HepG2 (cell line): ENCODE data around the gene SNPH. TPM values are rescaled to one million over a fixed set of nuclear protein-coding genes. Genes with fewer than 3 reads are reported as not detected.

Experiments used
- ATAC-seq: fragments of 200-7000 bp; cut with Tn5 transposase; 3 replicates; pipeline ENCODE4 v1.9.1; 2020; ENCODE audit warnings: mild to moderate bottlenecking, moderate library complexity
- Bru-seq: library from RNA; stranded (reverse); fragments of 400-500 nt; gene quantifications from one replicate; lab custom pipeline; 2021; lab: Mats Ljungman, UMichigan
- BruChase-seq, 2 experiments: library from RNA; stranded (reverse); fragments of 400-500 nt; gene quantifications; one replicate each; lab custom pipeline; 2021; lab: Mats Ljungman, UMichigan
- BruUV-seq: library from RNA; stranded (reverse); fragments of 400-500 nt; replicated peaks from 2 replicates; lab custom pipeline; 2021; lab: Mats Ljungman, UMichigan
- CTCF ChIA-PET: fragments of 300-600 bp; formaldehyde crosslinking; extraction: SDS; loops from one replicate; lab custom pipeline; 2021; ENCODE audit warnings: low total read pairs, inconsistent platforms, low intra/inter-chr PET ratio; lab: Yijun Ruan, JAX
- POLR2A ChIA-PET: fragments of 350-600 bp; sonication (Branson Sonifier 250); formaldehyde crosslinking; loops from one replicate; lab custom pipeline; 2020; ENCODE audit warnings: antibody characterized with exemption, inconsistent platforms; lab: Yijun Ruan, JAX
- DNase-seq: peaks from one replicate; pipeline ENCODE4 v3.0.0-alpha.2; 2015; ENCODE audit warnings: low spot score
- FAIRE-seq: peaks from 3 replicates; lab custom pipeline; 2011; peaks lifted over from hg19 to GRCh38; lab: Jason Lieb, UNC
- H2AFZ ChIP-seq: one replicate; pipeline ENCODE4 v1.6.1; 2011; ENCODE audit warnings: low read length, inconsistent platforms
- H3K27ac ChIP-seq: fragments of 300-600 bp; 3 replicates; pipeline ENCODE4 v1.8.0; 2011; ENCODE audit warnings: mixed run types, mild to moderate bottlenecking, mixed read lengths, low read length, inconsistent platforms; ENCODE audit not compliant: insufficient read depth; ENCODE audit errors: extremely low read length
- H3K27me3 ChIP-seq, 2 experiments: fragments of 200-600 bp in 1 of 2; 2 replicates in 1 of 2; 3 replicates in 1 of 2; pipeline versions ENCODE4 v1.6.0 to v1.8.0; 2011; ENCODE audit warnings: low read length in 2 of 2, mild to moderate bottlenecking in 2 of 2, moderate library complexity in 2 of 2, inconsistent platforms in 1 of 2; ENCODE audit not compliant: insufficient read depth in 2 of 2, control insufficient read depth in 1 of 2
- H3K36me3 ChIP-seq, 2 experiments: fragments of 200-600 bp in 1 of 2; replicated peaks in 1 of 2; 2 replicates in 1 of 2; 3 replicates in 1 of 2; pipeline versions ENCODE4 v1.5.1 to v1.8.0; 2011; ENCODE audit warnings: low read length in 2 of 2, inconsistent platforms in 1 of 2; ENCODE audit not compliant: insufficient read depth in 2 of 2, control insufficient read depth in 1 of 2
- H3K4me1 ChIP-seq: 2 replicates; pipeline ENCODE4 v1.5.1; 2012; ENCODE audit warnings: low read length, inconsistent platforms; ENCODE audit not compliant: insufficient read depth
- H3K4me2 ChIP-seq: 2 replicates; pipeline ENCODE4 v1.6.0; 2011; ENCODE audit warnings: low read depth, low read length, inconsistent platforms
- H3K4me3 ChIP-seq, 3 experiments: fragments of 200-600 bp in 1 of 3; sonication (generic), shearing (Covaris generic) in 1 of 3; replicated peaks in 1 of 3; 2 replicates each; pipeline ENCODE4 v1.5.1; 2011 to 2016; ENCODE audit warnings: low read length in 3 of 3, inconsistent platforms in 2 of 3, low read depth in 2 of 3, mild to moderate bottlenecking in 2 of 3, control low read depth in 1 of 3, mixed read lengths in 1 of 3; ENCODE audit not compliant: insufficient read depth in 1 of 3
- H3K79me2 ChIP-seq: one replicate; pipeline ENCODE4 v1.6.1; 2011; ENCODE audit warnings: low read length, inconsistent platforms; ENCODE audit not compliant: insufficient read depth
- H3K9ac ChIP-seq: 2 replicates; pipeline ENCODE4 v1.6.0; 2011; ENCODE audit warnings: mild to moderate bottlenecking, low read depth, low read length, inconsistent platforms; ENCODE audit not compliant: insufficient read depth
- H3K9me3 ChIP-seq: 2 replicates; pipeline ENCODE4 v1.5.1; 2012; ENCODE audit warnings: mild to moderate bottlenecking, low read length
- H4K20me1 ChIP-seq: 2 replicates; pipeline ENCODE4 v1.6.0; 2011; ENCODE audit warnings: inconsistent platforms, mild to moderate bottlenecking, low read length, moderate library complexity; ENCODE audit not compliant: insufficient read depth
- HDAC2 ChIP-seq: sonication (generic); formaldehyde crosslinking; IDR thresholded peaks from 2 replicates; pipeline ENCODE4 v1.4.0; 2020; ENCODE audit warnings: missing genetic modification reagents
- NRL ChIP-seq: sonication (generic); formaldehyde crosslinking; IDR thresholded peaks from 2 replicates; pipeline ENCODE4 v1.5.0; 2020; ENCODE audit warnings: missing genetic modification reagents, mild to moderate bottlenecking, moderate library complexity, borderline replicate concordance
- RAD51 ChIP-seq: fragments of 450-650 bp; IDR thresholded peaks from 2 replicates; pipeline ENCODE4 v1.6.1; 2016; ENCODE audit warnings: borderline replicate concordance
- TAF15 ChIP-seq: fragments of 200-400 bp; formaldehyde crosslinking; IDR thresholded peaks from one replicate; pipeline ENCODE4 v1.6.1; 2018; ENCODE audit warnings: mild to moderate bottlenecking, low read depth, low read length; ENCODE audit not compliant: poor library complexity, severe bottlenecking
- ZNF263 ChIP-seq: sonication (generic); formaldehyde crosslinking; IDR thresholded peaks from 2 replicates; pipeline ENCODE4 v1.4.0; 2020; ENCODE audit warnings: missing genetic modification reagents
- ZNF407 ChIP-seq: sonication (generic); formaldehyde crosslinking; IDR thresholded peaks from one replicate; pipeline ENCODE4 v1.5.1; 2020; ENCODE audit warnings: mild to moderate bottlenecking, missing genetic modification reagents; ENCODE audit errors: not compliant biosample characterization
- WGBS: methylation state at CpG from one replicate; pipeline ENCODE4 v1.1.6; 2017; ENCODE audit warnings: low lambda C conversion rate; 5-methylcytosine and 5-hydroxymethylcytosine counted together
- in situ Hi-C: cut with HindIII; loops from 2 replicates; pipeline ENCODE4 v1.10.0; 2017; ENCODE audit warnings: low pct_unique_long_range_greater_than_20kb; ENCODE audit not compliant: extremely low pct_ligation_motif_present
- intact Hi-C: fragments of 100-400 bp; cut with micrococcal nuclease; formaldehyde crosslinking; loops from one replicate; pipeline ENCODE4 v1.10.0; 2022; ENCODE audit not compliant: unreplicated experiment
- long read RNA-seq, 2 experiments: library from RNA in 1 of 2; library from polyadenylated mRNA in 1 of 2; stranded (forward) in 1 of 2; unstranded in 1 of 2; transcript quantifications; one replicate each; pipeline ENCODE4 v2.0.0, GENCODE V29; 2019 to 2022
- polyA minus RNA-seq, 3 experiments: library from RNA; depleted of rRNA, polyadenylated mRNA; stranded (reverse); fragments of >200 nt; gene quantifications; 2 replicates each; pipeline ENCODE4 v1.2.3, GENCODE V29; 2011; ENCODE audit warnings: low replicate concordance in 1 of 3
- polyA plus RNA-seq, 8 experiments: library from polyadenylated mRNA; depleted of rRNA in 3 of 8; stranded (reverse) in 7 of 8; unstranded in 1 of 8; fragments of >200 nt; fragmentation: Illumina TruSeq in 4 of 8; extraction: Trizol in 4 of 8; gene quantifications; 2 replicates each; pipeline versions ENCODE4 v1.2.1 to v1.2.3, GENCODE V29; 2011 to 2016; ENCODE audit warnings: low read depth in 4 of 8, missing spikeins in 1 of 8, mixed read lengths in 1 of 8; ENCODE audit not compliant: insufficient read depth in 1 of 8
- total RNA-seq, 5 experiments: library from RNA; depleted of rRNA; stranded (reverse); fragments of >200 nt; fragmentation: Illumina TruSeq; extraction: Trizol; gene quantifications; 2 replicates each; pipeline ENCODE4 v1.2.3, GENCODE V29; 2016; ENCODE audit warnings: low read depth in 1 of 5

Gene SNPH
- 0.09 TPM in 1 of 2 replicates, not detected in the other for total RNA-seq (2016; rRNA removed; fragmentation: Illumina TruSeq; extraction: Trizol)
- total RNA-seq (2016; cell fraction: cytosol; rRNA removed; fragmentation: Illumina TruSeq; extraction: Trizol; ENCODE audit: low read depth), result not detected in 2 replicates
- 0.04 TPM in 1 of 2 replicates, not detected in the other for total RNA-seq (2016; cell fraction: insoluble cytoplasmic fraction; rRNA removed; fragmentation: Illumina TruSeq; extraction: Trizol)
- total RNA-seq (2016; cell fraction: membrane; rRNA removed; fragmentation: Illumina TruSeq; extraction: Trizol), result 0.03 TPM in 1 of 2 replicates, not detected in the other
- 0.06 TPM in 2 replicates for total RNA-seq (2016; cell fraction: nucleus; rRNA removed; fragmentation: Illumina TruSeq; extraction: Trizol)
- not detected in 2 replicates for polyA plus RNA-seq (2011; rRNA removed)
- polyA plus RNA-seq (2011; cell fraction: cytosol; rRNA removed), result not detected in 2 replicates
- 0.02 TPM in 1 of 2 replicates, not detected in the other for polyA plus RNA-seq (2011; cell fraction: nucleus; rRNA removed)
- polyA plus RNA-seq (2012), result not detected in 2 replicates
- polyA plus RNA-seq (2016; cell fraction: cytosol; fragmentation: Illumina TruSeq; extraction: Trizol; ENCODE audit: low read depth), result not detected in 2 replicates
- not detected in 2 replicates for polyA plus RNA-seq (2016; cell fraction: insoluble cytoplasmic fraction; fragmentation: Illumina TruSeq; extraction: Trizol; ENCODE audit: low read depth)
- polyA plus RNA-seq (2016; cell fraction: membrane; fragmentation: Illumina TruSeq; extraction: Trizol; ENCODE audit: low read depth), result not detected in 2 replicates
- 0.12 TPM in 1 of 2 replicates, not detected in the other for polyA plus RNA-seq (2016; cell fraction: nucleus; fragmentation: Illumina TruSeq; extraction: Trizol; ENCODE audit: insufficient read depth, low read depth)
- 0.02 and 0.10 TPM in 2 replicates for polyA minus RNA-seq (2011; rRNA and poly(A)+ RNA removed; ENCODE audit: low replicate concordance)
- polyA minus RNA-seq (2011; cell fraction: cytosol; rRNA and poly(A)+ RNA removed), result not detected in 2 replicates
- polyA minus RNA-seq (2011; cell fraction: nucleus; rRNA and poly(A)+ RNA removed), result not detected in 2 replicates
- percentile 7 among the genes with signal in this experiment for Bru-seq, nascent RNA
- percentile 11 among the genes with signal in this experiment for BruChase-seq, experiment 1, labeled RNA remaining after a 6-hour chase
- percentile 13 among the genes with signal in this experiment for BruChase-seq, experiment 2, labeled RNA remaining after a 2-hour chase
- long read RNA-seq, experiment 1, result 0 reads
- long read RNA-seq, experiment 2, result 0 reads

- H3K9me3 ChIP-seq, result no peaks in the 10 kb centered on the region
- H3K4me2 ChIP-seq, result peak within 1 kb of the TSS; percentile 76
- WGBS, result 2% methylated on average over 44 of the region's 61 CpGs
- peaks cover 16 to 48% of the 10 kb centered on the region in 2 experiments for H3K27me3 ChIP-seq
- 0 out of 2 replicates have a peak within 1 kb of the TSS, but pooled peaks have one; percentile 1 for H3K9ac ChIP-seq
- intact Hi-C loops, result no loop called here
- FAIRE-seq, result no peak
- ChIA-PET CTCF (no interaction called here), POLR2A (interaction anchor here (1.0 kb wide), 1 partner anchor 59 kb away, joined by 3 read pairs; no protein-coding TSS in a partner anchor)
- H3K4me1 ChIP-seq, result no peaks in the 10 kb centered on the region; the same call in 1 of the 2 replicates
- peak; percentile 93 for ATAC-seq
- H3K36me3 ChIP-seq, result no peaks in the 10 kb centered on the region
- H3K27ac ChIP-seq, result no peak within 1 kb of the TSS
- no peaks in the 10 kb centered on the region for H4K20me1 ChIP-seq
- peak within 1 kb of the TSS; percentile 53 to 67 (median 59) for H3K4me3 ChIP-seq
- H2AFZ ChIP-seq, result no peak within 1 kb of the TSS
- H3K79me2 ChIP-seq, result no peaks in the 10 kb centered on the region
- no TSS peak for BruUV-seq
- in situ Hi-C loops, result no loop called here
- DNase-seq, result no peak
- TF ChIP-seq RAD51, result no peak
- peak; percentile 54 for TF ChIP-seq ZNF407 (CRISPR knock-in tag)
- TF ChIP-seq HDAC2 (CRISPR knock-in tag), result no peak
- TF ChIP-seq NRL (CRISPR knock-in tag), result peak; percentile 9; the same call in 1 of the 2 replicates
- peak; percentile 18 for TF ChIP-seq TAF15
- peak; percentile 42; the same call in 1 of the 2 replicates for TF ChIP-seq ZNF263 (CRISPR knock-in tag)
Measured at GRCh38 chr20:1266167-1266973, at the start of gene SNPH. Gene SNPH, plus strand, starts transcription at chr20:1266294. Its CDS starts 29,946 bp downstream, at chr20:1296240.
